GM10266 (cell line): Measurements from ENCODE around the gene HBS1L.

Experiments used
- DNase-seq: peaks from one replicate; pipeline ENCODE4 v3.0.0; 2012; ENCODE audit errors: extremely low spot score
- CTCF ChIP-seq: IDR thresholded peaks from 2 replicates; pipeline ENCODE4 v1.5.1; 2012; ENCODE audit warnings: mild to moderate bottlenecking, low read depth; ENCODE audit not compliant: control insufficient read depth, insufficient read depth; ENCODE audit errors: missing control alignments

Gene HBS1L

GRCh38 chr6:135053406-135053805 lies 1.2 kb downstream of the HBS1L start:
- DNase-seq = no peak
- no peak for TF ChIP-seq CTCF

GRCh38 chr6:135052939-135053338 lies 1.7 kb downstream of the HBS1L start:
- DNase-seq = no peak
- no peak for TF ChIP-seq CTCF

GRCh38 chr6:135048915-135049314 lies 5.7 kb downstream of the HBS1L start:
- DNase-seq = no peak
- TF ChIP-seq CTCF = no peak

GRCh38 chr6:135047336-135047735 lies 7.3 kb downstream of the HBS1L start:
- DNase-seq = no peak
- TF ChIP-seq CTCF = no peak

GRCh38 chr6:135046912-135047311 lies 7.7 kb downstream of the HBS1L start:
- TF ChIP-seq CTCF = no peak
- no peak for DNase-seq

- no peak for DNase-seq
- no peak for TF ChIP-seq CTCF
Measured at GRCh38 chr6:135044639-135045038, 10.0 kb downstream of the HBS1L start.

GRCh38 chr6:135043846-135044245 lies 10.8 kb downstream of the HBS1L start:
- no peak for TF ChIP-seq CTCF

More at GRCh38 chr6:135043846-135044245, 10.8 kb downstream of the HBS1L start:
- DNase-seq = no peak
